GM13976 (cell line): ENCODE measurements around the gene SCN1B.

Experiments
- DNase-seq: peaks from one replicate; pipeline ENCODE4 v3.0.0; 2012; ENCODE audit warnings: low spot score
- CTCF ChIP-seq: IDR thresholded peaks from 2 replicates; pipeline ENCODE4 v1.5.1; 2012; ENCODE audit warnings: borderline replicate concordance, mild to moderate bottlenecking; ENCODE audit not compliant: insufficient read depth; ENCODE audit errors: extremely low read depth, missing control alignments, control extremely low read depth
- in situ Hi-C: fragments of 300-500 bp; cut with MboI; formaldehyde crosslinking; loops from one replicate; pipeline ENCODE4 v1.12.0; 2022; ENCODE audit warnings: low sequenced_read_pairs, mixed read lengths, inconsistent platforms; ENCODE audit not compliant: unreplicated experiment

Gene SCN1B

GRCh38 chr19:35030257-35031071 is at the start of gene SCN1B:
Gene SCN1B (plus strand): TSS chr19:35030470. CDS start chr19:35030821, 351 bp downstream.
- DNase-seq = peak; percentile 72
- in situ Hi-C loops = no loop called here
- TF ChIP-seq CTCF = no peak

GRCh38 chr19:34982275-34982674 is 48.0 kb upstream of the SCN1B start:
- in situ Hi-C loops = no loop called here
- TF ChIP-seq CTCF = no peak
- no peak for DNase-seq

- DNase-seq = no peak
- no peak for TF ChIP-seq CTCF
- in situ Hi-C loops = no loop called here
Measured at GRCh38 chr19:34983786-34984185, 46.5 kb upstream of the SCN1B start.

GRCh38 chr19:34984287-34984686 is 46.0 kb upstream of the SCN1B start:
- in situ Hi-C loops = no loop called here
- no peak for DNase-seq
- no peak for TF ChIP-seq CTCF

- no peak for DNase-seq
- in situ Hi-C loops = no loop called here
- TF ChIP-seq CTCF = no peak
Measured at GRCh38 chr19:34985249-34986022, 44.8 kb upstream of the SCN1B start.

- TF ChIP-seq CTCF = no peak
- no peak for DNase-seq
- in situ Hi-C loops = no loop called here
Measured at GRCh38 chr19:34988119-34988518, 42.2 kb upstream of the SCN1B start.
